ENCODE measurements around the gene KRTAP10-12. TPM values are rescaled to one million over a fixed set of nuclear protein-coding genes. Genes with fewer than 3 reads are reported as not detected.

KRTAP10-12 gene
- total and polyA plus RNA-seq, 10 of the 15 experiments (the other 5 are each of a cell fraction or from before 2014, with no cell fraction given), result not detected

- H3K4me1 ChIP-seq (ENCODE audit: control insufficient read depth, insufficient read depth, low read length), result no peaks in the 10 kb centered on the region
- DNase-seq (ENCODE audit: low read depth, low spot score) (no peak), FAIRE-seq (no peak), ATAC-seq (no peak)
- no peak overlapping the region for H3K27ac ChIP-seq (ENCODE audit: control insufficient read depth, insufficient read depth)
- RAD21 ChIA-PET (ENCODE audit: unreplicated experiment), result no interaction called here
- H3K36me3 ChIP-seq (ENCODE audit: control insufficient read depth in 2 of 2, insufficient read depth in 2 of 2, low read length in 1 of 2), result no peaks in the 10 kb centered on the region
- 61% methylated on average over 53 of the region's 54 CpGs for WGBS (ENCODE audit: insufficient coverage, insufficient replicate concordance, low lambda C conversion rate, missing lambda C conversion rate)
- BruUV-seq (replicated peaks), result no TSS peak
- POLR2A ChIA-PET, result no interaction called here
- no peaks in the 10 kb centered on the region for H3K79me2 ChIP-seq (ENCODE audit: control insufficient read depth, insufficient read depth, low read length)
- in situ Hi-C loops (cut with MboI), result no loop called here
- intact Hi-C loops (cut with micrococcal nuclease; ENCODE audit: unreplicated experiment), result no loop called here
- H3K9ac ChIP-seq (ENCODE audit: control insufficient read depth, insufficient read depth, low read length), result no peak overlapping the region
- no peak overlapping the region for H2AFZ ChIP-seq (ENCODE audit: control insufficient read depth, low read depth, low read length)
- TF ChIP-seq KAT2A (conservative IDR thresholded peaks at IDR 0.05; ENCODE audit: control insufficient read depth, low read depth, low read length), result no peak
- no peak for TF ChIP-seq ASH2L (IDR thresholded peaks at IDR 0.05; ENCODE audit: borderline replicate concordance, low read depth)
- no peak for TF ChIP-seq IRF3 (IDR thresholded peaks at IDR 0.05)
- TF ChIP-seq ELK1 (IDR thresholded peaks at IDR 0.05; ENCODE audit: low read depth, low read length), result no peak
- TF ChIP-seq ZBTB11 (CRISPR knock-in tag; IDR thresholded peaks at IDR 0.05), result no peak
- no peak for TF ChIP-seq JUND (IDR thresholded peaks at IDR 0.05; ENCODE audit: low read depth, low read length)
- peaks cover 8 to 10% of the 10 kb centered on the region in 2 experiments; a peak in 3 of 4 replicates for H3K27me3 ChIP-seq (replicated peaks in 1 of 2; ENCODE audit: control insufficient read depth in 2 of 2, insufficient read depth in 2 of 2, low read length in 1 of 2)
- CTCF ChIA-PET, result no interaction called here
- SMC1A ChIA-PET (ENCODE audit: uncharacterized antibody, unreplicated experiment), result no interaction called here
- no peaks in the 10 kb centered on the region for H4K20me1 ChIP-seq (ENCODE audit: control insufficient read depth, insufficient read depth)
- peaks cover 6% of the 10 kb centered on the region; the same call in 1 of the 3 replicates for H3K9me3 ChIP-seq (replicated peaks; ENCODE audit: control insufficient read depth, insufficient read depth, low read length)
- no peak overlapping the region for H3K4me3 ChIP-seq
- H3K4me2 ChIP-seq (ENCODE audit: control insufficient read depth, insufficient read depth), result no peak overlapping the region
These were observed 9.2 kb downstream of the KRTAP10-12 start for GRCh38 chr21:44706026-44706705.
